Measurements from ENCODE around the gene KLHL5. TPM values are rescaled to one million over a fixed set of nuclear protein-coding genes. Genes with fewer than 3 reads are reported as not detected.
"Not testable (repeated sequence)": the region's sequence is repeated elsewhere in the genome, so short reads cannot be mapped to it uniquely, and the experiment has no call there.

Gene KLHL5
- total RNA-seq, 2 experiments from 2014 or later = 8.3 to 9.3 TPM

GRCh38 chr4:39104255-39104654 is 42.2 kb downstream of the KLHL5 start:
- no peak for DNase-seq
- Mint-ChIP-seq H3K4me3 (no peak overlapping the region), H3K9me3 (no peaks in the 10 kb centered on the region), H3K27me3 (no peaks in the 10 kb centered on the region), H3K36me3 (peaks cover 15% of the 10 kb centered on the region), H3K27ac (no peak overlapping the region), H3K4me1 (no peaks in the 10 kb centered on the region)

GRCh38 chr4:39106011-39106410 is 44.0 kb downstream of the KLHL5 start:
- H3K27ac Mint-ChIP-seq = no peak overlapping the region
- peaks cover 15% of the 10 kb centered on the region for H3K36me3 Mint-ChIP-seq
- H3K9me3 Mint-ChIP-seq = no peaks in the 10 kb centered on the region
- no peak for DNase-seq
- H3K27me3 Mint-ChIP-seq = no peaks in the 10 kb centered on the region
- no peak overlapping the region for H3K4me3 Mint-ChIP-seq
- no peaks in the 10 kb centered on the region for H3K4me1 Mint-ChIP-seq

GRCh38 chr4:39114436-39114835 is 52.4 kb downstream of the KLHL5 start:
- DNase-seq = no peak
- Mint-ChIP-seq H3K27me3 (no peaks in the 10 kb centered on the region), H3K36me3 (peaks cover 41% of the 10 kb centered on the region), H3K4me3 (no peak overlapping the region), H3K4me1 (peaks cover 18% of the 10 kb centered on the region), H3K27ac (no peak overlapping the region), H3K9me3 (peaks cover 9% of the 10 kb centered on the region)

GRCh38 chr4:39118034-39118658 is 56.1 kb downstream of the KLHL5 start:
- Mint-ChIP-seq H3K4me1 (peaks cover 18% of the 10 kb centered on the region), H3K36me3 (peaks cover 43% of the 10 kb centered on the region), H3K27ac (peak overlapping the region; percentile 54), H3K9me3 (peaks cover 9% of the 10 kb centered on the region), H3K4me3 (peak overlapping the region; percentile 26), H3K27me3 (no peaks in the 10 kb centered on the region)
- peak; percentile 14 for DNase-seq

- Mint-ChIP-seq H3K4me3 (no peak overlapping the region), H3K4me1 (peaks cover 18% of the 10 kb centered on the region), H3K36me3 (peaks cover 37% of the 10 kb centered on the region), H3K9me3 (peaks cover 9% of the 10 kb centered on the region), H3K27ac (no peak overlapping the region), H3K27me3 (no peaks in the 10 kb centered on the region)
- no peak for DNase-seq
These were observed 58.4 kb downstream of the KLHL5 start for GRCh38 chr4:39120418-39120817.

- no peak for DNase-seq
- Mint-ChIP-seq H3K27me3 (no peaks in the 10 kb centered on the region), H3K9me3 (peaks cover 4% of the 10 kb centered on the region), H3K27ac (no peak overlapping the region), H3K4me3 (no peak overlapping the region), H3K36me3 (peaks cover 14% of the 10 kb centered on the region), H3K4me1 (no peaks in the 10 kb centered on the region)
These were observed 63.0 kb downstream of the KLHL5 start for GRCh38 chr4:39124885-39125599.

- Mint-ChIP-seq H3K36me3 (peaks cover 16% of the 10 kb centered on the region), H3K9me3 (peaks cover 4% of the 10 kb centered on the region), H3K4me1 (no peaks in the 10 kb centered on the region), H3K4me3 (no peak overlapping the region), H3K27me3 (no peaks in the 10 kb centered on the region), H3K27ac (no peak overlapping the region)
- DNase-seq = no peak
These were observed 63.6 kb downstream of the KLHL5 start for GRCh38 chr4:39125600-39125985.

- no peak for DNase-seq
- H3K9me3 Mint-ChIP-seq = peaks cover 4% of the 10 kb centered on the region
- no peaks in the 10 kb centered on the region for H3K27me3 Mint-ChIP-seq
- no peak overlapping the region for H3K4me3 Mint-ChIP-seq
- H3K4me1 Mint-ChIP-seq = no peaks in the 10 kb centered on the region
- peaks cover 14% of the 10 kb centered on the region for H3K36me3 Mint-ChIP-seq
- H3K27ac Mint-ChIP-seq = no peak overlapping the region
These were observed 64.4 kb downstream of the KLHL5 start for GRCh38 chr4:39126256-39127095.

- Mint-ChIP-seq H3K4me3 (no peak overlapping the region), H3K4me1 (peaks cover 7% of the 10 kb centered on the region), H3K27me3 (no peaks in the 10 kb centered on the region), H3K36me3 (peaks cover 9% of the 10 kb centered on the region), H3K9me3 (peaks cover 4% of the 10 kb centered on the region), H3K27ac (no peak overlapping the region)
- no peak for DNase-seq
These were observed 71.6 kb downstream of the KLHL5 start for GRCh38 chr4:39133623-39134022.

- DNase-seq = no peak
- H3K9me3 Mint-ChIP-seq = peaks cover 2% of the 10 kb centered on the region
- H3K27ac Mint-ChIP-seq = no peak overlapping the region
- peaks cover 7% of the 10 kb centered on the region for H3K36me3 Mint-ChIP-seq
- H3K27me3 Mint-ChIP-seq = no peaks in the 10 kb centered on the region
- H3K4me1 Mint-ChIP-seq = peaks cover 7% of the 10 kb centered on the region
- H3K4me3 Mint-ChIP-seq = no peak overlapping the region
These were observed 72.8 kb downstream of the KLHL5 start for GRCh38 chr4:39134683-39135306.

GRCh38 chr4:39138227-39138626 is 76.2 kb downstream of the KLHL5 start:
- H3K27ac Mint-ChIP-seq, H3K27me3 Mint-ChIP-seq, H3K36me3 Mint-ChIP-seq, H3K4me3 Mint-ChIP-seq, H3K9me3 Mint-ChIP-seq, DNase-seq, H3K4me1 Mint-ChIP-seq: not testable (repeated sequence)

GRCh38 chr4:39146211-39146610 is 84.2 kb downstream of the KLHL5 start:
- no peak for DNase-seq
- Mint-ChIP-seq H3K27me3 (no peaks in the 10 kb centered on the region), H3K9me3 (no peaks in the 10 kb centered on the region), H3K4me3 (no peak overlapping the region), H3K4me1 (peaks cover 7% of the 10 kb centered on the region), H3K36me3 (no peaks in the 10 kb centered on the region), H3K27ac (no peak overlapping the region)

- no peak overlapping the region for H3K27ac Mint-ChIP-seq
- H3K4me3 Mint-ChIP-seq = no peak overlapping the region
- H3K4me1 Mint-ChIP-seq = peaks cover 7% of the 10 kb centered on the region
- H3K9me3 Mint-ChIP-seq = no peaks in the 10 kb centered on the region
- DNase-seq = no peak
- H3K27me3 Mint-ChIP-seq = no peaks in the 10 kb centered on the region
- no peaks in the 10 kb centered on the region for H3K36me3 Mint-ChIP-seq
These were observed 92.0 kb downstream of the KLHL5 start for GRCh38 chr4:39154009-39154408.

GRCh38 chr4:39157520-39157919 is 95.5 kb downstream of the KLHL5 start:
- H3K9me3 Mint-ChIP-seq = no peaks in the 10 kb centered on the region
- H3K36me3 Mint-ChIP-seq = no peaks in the 10 kb centered on the region
- no peaks in the 10 kb centered on the region for H3K27me3 Mint-ChIP-seq
- no peak for DNase-seq
- H3K4me3 Mint-ChIP-seq = no peak overlapping the region
- H3K4me1 Mint-ChIP-seq = no peaks in the 10 kb centered on the region
- H3K27ac Mint-ChIP-seq = no peak overlapping the region

GRCh38 chr4:39166177-39166576 is 104.1 kb downstream of the KLHL5 start:
- peaks cover 3% of the 10 kb centered on the region for H3K36me3 Mint-ChIP-seq
- H3K9me3 Mint-ChIP-seq = peaks cover 2% of the 10 kb centered on the region
- no peak overlapping the region for H3K27ac Mint-ChIP-seq
- no peaks in the 10 kb centered on the region for H3K27me3 Mint-ChIP-seq
- no peak for DNase-seq
- H3K4me1 Mint-ChIP-seq = no peaks in the 10 kb centered on the region
- no peak overlapping the region for H3K4me3 Mint-ChIP-seq

Data from activated naive CD8-positive, alpha-beta T cell treated with anti-CD3 and anti-CD28 coated beads for 36 hours (primary cell).